Liver (tissue), 9 donors: Measurements from ENCODE around the gene C17orf50. TPM values are rescaled to one million over a fixed set of nuclear protein-coding genes. Genes with fewer than 3 reads are reported as not detected.
A peak's percentile ranks its signal among the peaks of the same experiment; 100 is the strongest.

ENCODE experiments used
- DNase-seq: peaks from one replicate; pipeline ENCODE4 v3.0.0-alpha.2; 2017; ENCODE audit warnings: low spot score
- H3K27ac ChIP-seq, 2 donors: one replicate each; pipeline ENCODE4 v1.7.0; 2013; ENCODE audit warnings: inconsistent platforms in 2 of 2, low read length in 2 of 2, control low read depth in 1 of 2, low read depth in 1 of 2, mild to moderate bottlenecking in 1 of 2
- H3K27me3 ChIP-seq, 4 donors: one replicate each; pipeline versions ENCODE4 v1.6.1 to v1.7.0; 2013; ENCODE audit warnings: low read length in 3 of 4, inconsistent platforms in 1 of 4, mild to moderate bottlenecking in 1 of 4, moderate library complexity in 1 of 4; ENCODE audit not compliant: control insufficient read depth in 4 of 4, insufficient read depth in 4 of 4
- H3K36me3 ChIP-seq, 4 donors: one replicate each; pipeline versions ENCODE4 v1.6.1 to v1.7.0; 2013; ENCODE audit warnings: low read length in 3 of 4, mild to moderate bottlenecking in 3 of 4, low read depth in 1 of 4, moderate library complexity in 1 of 4; ENCODE audit not compliant: control insufficient read depth in 4 of 4, insufficient read depth in 3 of 4
- H3K4me1 ChIP-seq, 4 donors: one replicate each; pipeline versions ENCODE4 v1.6.1 to v1.7.0; 2013; ENCODE audit warnings: low read length in 3 of 4, mild to moderate bottlenecking in 3 of 4, moderate library complexity in 1 of 4; ENCODE audit not compliant: control insufficient read depth in 4 of 4, insufficient read depth in 4 of 4
- H3K4me3 ChIP-seq, 3 donors: one replicate each; pipeline versions ENCODE4 v1.6.1 to v1.7.0; 2013; ENCODE audit warnings: low read length in 3 of 3, control low read depth in 1 of 3, low read depth in 1 of 3, mild to moderate bottlenecking in 1 of 3
- H3K9ac ChIP-seq, 2 donors: one replicate each; pipeline ENCODE4 v1.7.0; 2013; ENCODE audit warnings: low read length in 2 of 2, mild to moderate bottlenecking in 2 of 2, moderate library complexity in 2 of 2, control low read depth in 1 of 2, low read depth in 1 of 2
- H3K9me3 ChIP-seq, 4 donors: one replicate each; pipeline versions ENCODE4 v1.6.1 to v1.7.0; 2013; ENCODE audit warnings: low read length in 3 of 4; ENCODE audit not compliant: control insufficient read depth in 4 of 4
- EGR1 ChIP-seq, 2 donors: IDR thresholded peaks; 2 replicates each; pipeline ENCODE4 v1.6.1; 2016 to 2018; ENCODE audit warnings: antibody characterized with exemption in 2 of 2, low read depth in 2 of 2
- FOXA1 ChIP-seq: IDR thresholded peaks from 2 replicates; pipeline ENCODE4 v1.6.1; 2016; ENCODE audit warnings: antibody characterized with exemption
- FOXA2 ChIP-seq: IDR thresholded peaks from 2 replicates; pipeline ENCODE4 v1.6.1; 2016; ENCODE audit warnings: antibody characterized with exemption
- GABPA ChIP-seq, 2 donors: IDR thresholded peaks in 1 of 2; conservative IDR thresholded peaks in 1 of 2; 2 replicates each; pipeline ENCODE4 v1.6.1; 2016; ENCODE audit warnings: antibody characterized with exemption in 2 of 2, mild to moderate bottlenecking in 1 of 2, moderate library complexity in 1 of 2
- HNF4A ChIP-seq, 2 donors: conservative IDR thresholded peaks; 2 replicates each; pipeline ENCODE4 v1.6.1; 2016; ENCODE audit warnings: antibody characterized with exemption in 2 of 2, mild to moderate bottlenecking in 2 of 2
- HNF4G ChIP-seq: IDR thresholded peaks from 2 replicates; pipeline ENCODE4 v1.6.1; 2016; ENCODE audit warnings: antibody characterized with exemption
- JUND ChIP-seq, 2 donors: IDR thresholded peaks; 2 replicates each; pipeline ENCODE4 v1.6.1; 2016; ENCODE audit warnings: antibody characterized with exemption in 2 of 2
- NR2F2 ChIP-seq: IDR thresholded peaks from 2 replicates; pipeline ENCODE4 v1.6.1; 2016; ENCODE audit warnings: antibody characterized with exemption
- RAD21 ChIP-seq, 2 donors: IDR thresholded peaks; 2 replicates each; pipeline ENCODE4 v1.6.1; 2016; ENCODE audit warnings: antibody characterized with exemption in 2 of 2, mild to moderate bottlenecking in 2 of 2
- SP1 ChIP-seq: IDR thresholded peaks from 2 replicates; pipeline ENCODE4 v1.6.1; 2018; ENCODE audit warnings: antibody characterized with exemption, mild to moderate bottlenecking
- TAF1 ChIP-seq: conservative IDR thresholded peaks from 2 replicates; pipeline ENCODE4 v1.6.1; 2016; ENCODE audit warnings: antibody characterized with exemption, mild to moderate bottlenecking
- YY1 ChIP-seq: IDR thresholded peaks from 2 replicates; pipeline ENCODE4 v1.6.1; 2016; ENCODE audit warnings: antibody characterized with exemption, mild to moderate bottlenecking
- WGBS: extraction: QIAGEN DNeasy Blood & Tissue Kit; methylation state at CpG from one replicate; pipeline ENCODE4 v1.1.7; 2013; 5-methylcytosine and 5-hydroxymethylcytosine counted together
- polyA plus RNA-seq, 2 donors: library from polyadenylated mRNA; stranded (reverse) in 1 of 2; unstranded in 1 of 2; fragments of 200-250 nt in 1 of 2; fragments of >200 nt in 1 of 2; fragmentation: Nextera tagmentation in 1 of 2; extraction: Ambion mirVana in 1 of 2; gene quantifications; one replicate each; pipeline versions ENCODE4 v1.2.1 to v1.2.3, GENCODE V29; 2013 to 2015
- total RNA-seq, 2 donors: library from RNA; depleted of rRNA; stranded (reverse); fragments of >200 nt; gene quantifications; one replicate each; pipeline ENCODE4 v1.2.3, GENCODE V29; 2014
- TF ChIP-seq, protein P1 (sequence below): IDR thresholded peaks from 2 replicates; pipeline ENCODE4 v1.6.1; 2016; ENCODE audit warnings: antibody characterized with exemption
- TF ChIP-seq, protein P2 (sequence below): IDR thresholded peaks from 2 replicates; pipeline ENCODE4 v1.6.1; 2016; ENCODE audit warnings: antibody characterized with exemption, mild to moderate bottlenecking
- TF ChIP-seq, protein P3 (sequence below): fragments of 150-350 bp; IDR thresholded peaks from 2 replicates; pipeline ENCODE4 v1.5.1; 2017; ENCODE audit warnings: improper control_type of control experiment, low read depth, low read length; ENCODE audit not compliant: missing input control
- TF ChIP-seq, protein P4 (sequence below): IDR thresholded peaks from 2 replicates; pipeline ENCODE4 v1.6.1; 2016; ENCODE audit warnings: antibody characterized with exemption
- donor health status: healthy.
- donor health status: healthy.
- donor health status: healthy.
- donor health status: healthy.
- donor health status: healthy.

Gene C17orf50
- total and polyA plus RNA-seq, 4 donors, result not detected

DNA sequence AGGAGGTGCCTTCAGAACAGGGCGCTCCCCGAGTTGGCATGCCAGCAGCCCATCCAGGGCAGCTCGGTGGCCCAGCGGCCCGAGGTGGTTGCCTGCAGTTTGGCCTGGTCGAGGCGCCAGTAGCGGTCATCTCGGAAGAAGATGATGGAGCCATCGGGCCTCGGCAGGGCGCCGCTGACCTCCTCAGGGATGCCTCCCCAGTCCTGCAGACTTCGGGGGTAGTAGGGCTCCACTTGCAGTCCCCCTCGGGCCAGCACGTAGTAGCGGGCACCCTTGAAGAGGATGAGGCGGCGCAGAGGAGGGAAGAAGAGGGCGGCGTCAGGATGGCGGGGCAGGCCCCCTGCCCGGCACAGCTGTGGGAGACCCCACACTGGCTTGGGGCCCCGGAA lies 5.8 kb downstream of the C17orf50 start:
- TF ChIP-seq EGR1 (IDR thresholded peaks at IDR 0.05; ENCODE audit: low read depth in 2 of 2), result no peak
- no peak for TF ChIP-seq GABPA (IDR thresholded peaks at IDR 0.05 in 1 of 2, conservative IDR thresholded peaks at IDR 0.05 in 1 of 2)
- no peak for TF ChIP-seq FOXA2
- TF ChIP-seq NR2F2, result no peak
- TF ChIP-seq, protein P1, sequence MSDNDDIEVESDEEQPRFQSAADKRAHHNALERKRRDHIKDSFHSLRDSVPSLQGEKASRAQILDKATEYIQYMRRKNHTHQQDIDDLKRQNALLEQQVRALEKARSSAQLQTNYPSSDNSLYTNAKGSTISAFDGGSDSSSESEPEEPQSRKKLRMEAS, result no peak
- no peak for TF ChIP-seq RAD21 (IDR thresholded peaks at IDR 0.05)
- TF ChIP-seq HNF4G, result no peak
- TF ChIP-seq JUND (IDR thresholded peaks at IDR 0.05), result no peak
- TF ChIP-seq, protein P2, sequence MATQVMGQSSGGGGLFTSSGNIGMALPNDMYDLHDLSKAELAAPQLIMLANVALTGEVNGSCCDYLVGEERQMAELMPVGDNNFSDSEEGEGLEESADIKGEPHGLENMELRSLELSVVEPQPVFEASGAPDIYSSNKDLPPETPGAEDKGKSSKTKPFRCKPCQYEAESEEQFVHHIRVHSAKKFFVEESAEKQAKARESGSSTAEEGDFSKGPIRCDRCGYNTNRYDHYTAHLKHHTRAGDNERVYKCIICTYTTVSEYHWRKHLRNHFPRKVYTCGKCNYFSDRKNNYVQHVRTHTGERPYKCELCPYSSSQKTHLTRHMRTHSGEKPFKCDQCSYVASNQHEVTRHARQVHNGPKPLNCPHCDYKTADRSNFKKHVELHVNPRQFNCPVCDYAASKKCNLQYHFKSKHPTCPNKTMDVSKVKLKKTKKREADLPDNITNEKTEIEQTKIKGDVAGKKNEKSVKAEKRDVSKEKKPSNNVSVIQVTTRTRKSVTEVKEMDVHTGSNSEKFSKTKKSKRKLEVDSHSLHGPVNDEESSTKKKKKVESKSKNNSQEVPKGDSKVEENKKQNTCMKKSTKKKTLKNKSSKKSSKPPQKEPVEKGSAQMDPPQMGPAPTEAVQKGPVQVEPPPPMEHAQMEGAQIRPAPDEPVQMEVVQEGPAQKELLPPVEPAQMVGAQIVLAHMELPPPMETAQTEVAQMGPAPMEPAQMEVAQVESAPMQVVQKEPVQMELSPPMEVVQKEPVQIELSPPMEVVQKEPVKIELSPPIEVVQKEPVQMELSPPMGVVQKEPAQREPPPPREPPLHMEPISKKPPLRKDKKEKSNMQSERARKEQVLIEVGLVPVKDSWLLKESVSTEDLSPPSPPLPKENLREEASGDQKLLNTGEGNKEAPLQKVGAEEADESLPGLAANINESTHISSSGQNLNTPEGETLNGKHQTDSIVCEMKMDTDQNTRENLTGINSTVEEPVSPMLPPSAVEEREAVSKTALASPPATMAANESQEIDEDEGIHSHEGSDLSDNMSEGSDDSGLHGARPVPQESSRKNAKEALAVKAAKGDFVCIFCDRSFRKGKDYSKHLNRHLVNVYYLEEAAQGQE, result no peak
- no peak for TF ChIP-seq SP1
- TF ChIP-seq, protein P3, sequence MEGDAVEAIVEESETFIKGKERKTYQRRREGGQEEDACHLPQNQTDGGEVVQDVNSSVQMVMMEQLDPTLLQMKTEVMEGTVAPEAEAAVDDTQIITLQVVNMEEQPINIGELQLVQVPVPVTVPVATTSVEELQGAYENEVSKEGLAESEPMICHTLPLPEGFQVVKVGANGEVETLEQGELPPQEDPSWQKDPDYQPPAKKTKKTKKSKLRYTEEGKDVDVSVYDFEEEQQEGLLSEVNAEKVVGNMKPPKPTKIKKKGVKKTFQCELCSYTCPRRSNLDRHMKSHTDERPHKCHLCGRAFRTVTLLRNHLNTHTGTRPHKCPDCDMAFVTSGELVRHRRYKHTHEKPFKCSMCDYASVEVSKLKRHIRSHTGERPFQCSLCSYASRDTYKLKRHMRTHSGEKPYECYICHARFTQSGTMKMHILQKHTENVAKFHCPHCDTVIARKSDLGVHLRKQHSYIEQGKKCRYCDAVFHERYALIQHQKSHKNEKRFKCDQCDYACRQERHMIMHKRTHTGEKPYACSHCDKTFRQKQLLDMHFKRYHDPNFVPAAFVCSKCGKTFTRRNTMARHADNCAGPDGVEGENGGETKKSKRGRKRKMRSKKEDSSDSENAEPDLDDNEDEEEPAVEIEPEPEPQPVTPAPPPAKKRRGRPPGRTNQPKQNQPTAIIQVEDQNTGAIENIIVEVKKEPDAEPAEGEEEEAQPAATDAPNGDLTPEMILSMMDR, result no peak
- TF ChIP-seq TAF1, result no peak
- no peak for TF ChIP-seq YY1
- TF ChIP-seq, protein P4, sequence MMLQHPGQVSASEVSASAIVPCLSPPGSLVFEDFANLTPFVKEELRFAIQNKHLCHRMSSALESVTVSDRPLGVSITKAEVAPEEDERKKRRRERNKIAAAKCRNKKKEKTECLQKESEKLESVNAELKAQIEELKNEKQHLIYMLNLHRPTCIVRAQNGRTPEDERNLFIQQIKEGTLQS, result no peak
- TF ChIP-seq FOXA1, result no peak
- Histone ChIP-seq H3K4me1 (peaks cover 2 to 12% (median 6%) of the 10 kb centered on the region in 4 donors), H3K9me3 (no peaks in the 10 kb centered on the region), H3K9ac (no peak overlapping the region), H3K36me3 (no peaks in the 10 kb centered on the region), H3K27me3 (no peaks in the 10 kb centered on the region), H3K27ac (no peak overlapping the region), H3K4me3 (no peak overlapping the region)
- DNase-seq, result no peak
- 87% methylated on average over 24 of the region's 24 CpGs for WGBS

DNA sequence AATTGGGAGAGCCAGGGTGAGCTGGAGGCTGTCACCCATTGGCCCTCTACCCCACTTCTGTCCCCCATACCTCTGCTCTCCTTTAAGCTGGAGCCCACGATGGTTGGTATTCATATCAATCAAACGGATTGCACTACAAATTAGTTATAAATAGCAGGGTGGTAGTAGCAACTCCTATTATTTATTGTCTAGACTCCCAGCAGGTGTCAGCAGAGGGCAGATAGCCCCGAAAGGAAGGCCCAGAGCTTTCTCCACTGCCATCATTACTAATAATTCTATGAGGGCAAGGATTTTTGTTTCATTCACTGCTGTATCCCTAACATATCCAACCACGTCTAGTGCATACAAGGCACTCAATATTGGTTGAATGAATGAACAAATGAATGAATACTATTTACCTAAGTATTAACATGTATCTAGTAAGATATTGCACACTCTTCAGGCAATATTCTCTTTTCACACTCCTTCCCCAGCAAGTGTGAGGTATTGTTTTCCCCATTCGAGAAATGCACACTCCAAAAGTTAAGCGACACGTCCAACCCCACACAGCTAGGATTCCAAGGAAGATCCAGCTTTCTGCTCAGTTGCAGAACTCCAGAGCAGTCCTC lies 6.3 kb downstream of the C17orf50 start:
- Histone ChIP-seq H3K4me1 (peaks cover 2 to 12% (median 6%) of the 10 kb centered on the region in 4 donors), H3K9ac (no peak overlapping the region), H3K9me3 (no peaks in the 10 kb centered on the region), H3K36me3 (no peaks in the 10 kb centered on the region), H3K27me3 (no peaks in the 10 kb centered on the region), H3K4me3 (no peak overlapping the region), H3K27ac (no peak overlapping the region)
- WGBS, result 36% methylated on average over 7 of the region's 7 CpGs
- TF ChIP-seq, protein P3, result peak; percentile 62
- TF ChIP-seq HNF4A (conservative IDR thresholded peaks at IDR 0.05) (no peak), RAD21 (IDR thresholded peaks at IDR 0.05) (peak; percentile 84 to 88)
- DNase-seq, result no peak
